Heart right ventricle (tissue), 16 donors: ENCODE results near the gene NEURL2. TPM values are rescaled to one million over a fixed set of nuclear protein-coding genes. Genes with fewer than 3 reads are reported as not detected.
A peak's percentile ranks its signal among the peaks of the same experiment; 100 is the strongest.

ENCODE experiments used
- ATAC-seq, 8 donors: fragments of 200-7000 bp; cut with Tn5 transposase; one replicate each; pipeline ENCODE4 v1.9.1; 2020; ENCODE audit warnings: mild to moderate bottlenecking in 8 of 8, moderate library complexity in 8 of 8, moderate number of reproducible peaks in 1 of 8
- DNase-seq, 2 donors: peaks; one replicate each; pipeline ENCODE4 v3.0.0-alpha.2; 2020
- H3K27ac ChIP-seq, 10 donors: fragments of 200-600 bp; sonication (generic) in 2 of 10; one replicate each; pipeline versions ENCODE4 v1.5.0 to v1.8.0; 2020 to 2022; ENCODE audit warnings: mild to moderate bottlenecking in 3 of 10
- H3K27me3 ChIP-seq, 7 donors: fragments of 200-600 bp; one replicate each; pipeline ENCODE4 v1.8.0; 2021 to 2022; ENCODE audit warnings: mild to moderate bottlenecking in 2 of 7
- H3K36me3 ChIP-seq, 9 donors: fragments of 200-600 bp; sonication (generic) in 1 of 9; one replicate each; pipeline versions ENCODE4 v1.5.0 to v1.8.0; 2020 to 2022; ENCODE audit warnings: mild to moderate bottlenecking in 2 of 9
- H3K4me1 ChIP-seq, 9 donors: fragments of 200-600 bp; sonication (generic) in 1 of 9; one replicate each; pipeline versions ENCODE4 v1.5.0 to v1.8.0; 2020 to 2022; ENCODE audit warnings: mild to moderate bottlenecking in 4 of 9
- H3K4me3 ChIP-seq, 10 donors: fragments of 200-600 bp; sonication (generic) in 2 of 10; one replicate each; pipeline versions ENCODE4 v1.5.0 to v1.8.0; 2020 to 2022; ENCODE audit warnings: mild to moderate bottlenecking in 7 of 10, moderate library complexity in 2 of 10
- H3K9me3 ChIP-seq, 11 donors: fragments of 200-600 bp in 10 of 11; sonication (generic) in 2 of 11; one replicate each; pipeline versions ENCODE4 v1.5.0 to v1.8.0; 2013 to 2022; ENCODE audit warnings: mild to moderate bottlenecking in 2 of 11, control low read depth in 1 of 11, moderate library complexity in 1 of 11
- WGBS, 2 donors: extraction: QIAGEN DNeasy Blood & Tissue Kit; methylation state at CpG; one replicate each; pipeline ENCODE4 v1.1.7; 2013; ENCODE audit warnings: inconsistent platforms in 1 of 2; 5-methylcytosine and 5-hydroxymethylcytosine counted together
- intact Hi-C, 10 donors: fragments of 100-400 bp; cut with DNase I; formaldehyde crosslinking; loops; one replicate each; pipeline versions ENCODE4 v1.11.1 to v1.14.2; 2022
- polyA plus RNA-seq, 2 donors: library from polyadenylated mRNA; stranded (reverse); fragments of 200-250 nt; gene quantifications; one replicate each; pipeline ENCODE4 v1.2.3, GENCODE V29; 2013
- total RNA-seq, 10 donors: library from RNA; stranded (reverse); fragmentation: NEBNext Ultra II Directional in 3 of 10; extraction: Animal tissue kit (Norgen Biotek cat#: 25700) in 3 of 10; gene quantifications; one replicate each; pipeline versions ENCODE4 v1.2.1 to v1.2.4, GENCODE V29; 2021 to 2023
- TF ChIP-seq, protein P1 (sequence below), 9 donors: fragments of 200-600 bp; sonication (generic) in 2 of 9; IDR thresholded peaks; one replicate each; pipeline versions ENCODE4 v1.5.0 to v1.8.0; 2021 to 2022; ENCODE audit warnings: antibody characterized with exemption in 9 of 9, mild to moderate bottlenecking in 5 of 9, moderate library complexity in 1 of 9
- donor health status: Arrhythmogenic right ventricular cardiomyopathy.
- donor health status: ischemic (EF 13 %, LVEDD 7.1; RV severe dilation, severe dysfunction).
- donor health status: healthy with polysubstance abuse.
- donor health status: DM: no; HTN: yes; CAD: no.
- donor health status: DM: no; HTN: no; CAD: no.
- donor health status: ischemic (EF 25% LVEDD 6.9; RV normal size, moderate dysfunction).
- donor health status: ischemic (EF 25% LVEDD 5.7; RV mildly dilated, moderate dysfunction).
- donor health status: healthy.
- donor health status: DM: yes; HTN: yes; CAD: no.
- donor health status: Ischemic cardiomyopathy.
- donor health status: ischemic (EF 35%, LVEDD 5.7; RV mildly dilated, moderate dysfunction).
- donor health status: nonischemic (EF 11% LVEDD 7.7; RV severe dilation, severe dysfunction).
- donor health status: DM: yes; HTN: yes; CAD: no.
- donor health status: PGD.
- donor health status: ischemic (EF 29% LVEDD 5.4; RV normal size, mild dysfunction).
- donor health status: nonischemic (EF 23%, LVEDD 6.1; RV moderate dilation, normal function).

NEURL2 gene
- total and polyA plus RNA-seq, 12 donors, result 3.3 to 11.1 (median 7.8) TPM

GRCh38 chr20:45896641-45897161 is 5.7 kb upstream of the NEURL2 start:
- Histone ChIP-seq H3K36me3 (peaks cover 0 to 93% (median 66%) of the 10 kb centered on the region in 9 donors), H3K4me3 (no peak overlapping the region), H3K27me3 (no peaks in the 10 kb centered on the region), H3K27ac (no peak overlapping the region), H3K4me1 (peaks cover 5 to 24% (median 13%) of the 10 kb centered on the region in 9 donors), H3K9me3 (no peaks in the 10 kb centered on the region)
- WGBS, 2 donors, result 93 to 95% methylated on average over 14 of the region's 14 CpGs
- TF ChIP-seq, protein P1, sequence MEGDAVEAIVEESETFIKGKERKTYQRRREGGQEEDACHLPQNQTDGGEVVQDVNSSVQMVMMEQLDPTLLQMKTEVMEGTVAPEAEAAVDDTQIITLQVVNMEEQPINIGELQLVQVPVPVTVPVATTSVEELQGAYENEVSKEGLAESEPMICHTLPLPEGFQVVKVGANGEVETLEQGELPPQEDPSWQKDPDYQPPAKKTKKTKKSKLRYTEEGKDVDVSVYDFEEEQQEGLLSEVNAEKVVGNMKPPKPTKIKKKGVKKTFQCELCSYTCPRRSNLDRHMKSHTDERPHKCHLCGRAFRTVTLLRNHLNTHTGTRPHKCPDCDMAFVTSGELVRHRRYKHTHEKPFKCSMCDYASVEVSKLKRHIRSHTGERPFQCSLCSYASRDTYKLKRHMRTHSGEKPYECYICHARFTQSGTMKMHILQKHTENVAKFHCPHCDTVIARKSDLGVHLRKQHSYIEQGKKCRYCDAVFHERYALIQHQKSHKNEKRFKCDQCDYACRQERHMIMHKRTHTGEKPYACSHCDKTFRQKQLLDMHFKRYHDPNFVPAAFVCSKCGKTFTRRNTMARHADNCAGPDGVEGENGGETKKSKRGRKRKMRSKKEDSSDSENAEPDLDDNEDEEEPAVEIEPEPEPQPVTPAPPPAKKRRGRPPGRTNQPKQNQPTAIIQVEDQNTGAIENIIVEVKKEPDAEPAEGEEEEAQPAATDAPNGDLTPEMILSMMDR (IDR thresholded peaks at IDR 0.05), result no peak
- DNase-seq (no peak), ATAC-seq (no peak)
- intact Hi-C loops, result loop anchor here in 1 of 10 donors (10.0 kb wide), 1 partner anchor 68 kb away; no protein-coding TSS in a partner anchor

- DNase-seq (no peak), ATAC-seq (no peak)
- H3K4me1 ChIP-seq, result peaks cover 8 to 38% (median 20%) of the 10 kb centered on the region in 9 donors
- TF ChIP-seq, protein P1 (IDR thresholded peaks at IDR 0.05), result no peak
- H3K9me3 ChIP-seq, result no peaks in the 10 kb centered on the region
- intact Hi-C loops, result loop anchor here in 2 of 10 donors (5.0 to 10.0 kb wide), 2 partner anchors 70 to 73 kb away; no protein-coding TSS in a partner anchor
- H3K27ac ChIP-seq, result no peak overlapping the region
- H3K36me3 ChIP-seq, result peaks cover 0 to 74% (median 60%) of the 10 kb centered on the region in 9 donors
- H3K27me3 ChIP-seq, result no peaks in the 10 kb centered on the region
- H3K4me3 ChIP-seq, result no peak overlapping the region
- 79 to 85% methylated on average over 12 of the region's 12 CpGs for WGBS, 2 donors
Measured at GRCh38 chr20:45894797-45895196, 3.8 kb upstream of the NEURL2 start.

DNA sequence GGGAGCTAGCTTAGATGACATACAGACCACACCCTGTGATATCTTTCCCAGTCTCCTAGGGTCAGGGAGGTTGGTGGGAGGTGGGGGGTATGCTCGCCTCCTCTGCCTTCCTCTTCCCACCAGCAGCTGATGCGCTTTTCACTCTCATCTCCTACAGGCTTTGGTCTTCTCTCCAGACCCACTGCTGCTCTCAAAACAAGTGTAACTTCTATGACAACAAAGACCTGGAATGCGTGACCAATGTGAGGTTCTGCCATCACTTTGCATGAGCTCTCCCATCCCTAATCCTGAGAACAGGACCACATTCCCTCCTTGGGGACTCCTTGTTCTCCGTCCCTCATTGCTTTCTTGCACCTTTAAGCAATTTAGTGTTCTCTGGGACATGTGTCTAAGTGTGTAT is 2.8 kb upstream of the NEURL2 start:
- no peak for ATAC-seq
- peaks cover 10 to 45% (median 27%) of the 10 kb centered on the region in 9 donors for H3K4me1 ChIP-seq
- H3K27me3 ChIP-seq, result no peaks in the 10 kb centered on the region
- intact Hi-C loops, result loop anchor here in 2 of 10 donors (2.0 to 10.0 kb wide), 3 partner anchors 39 to 73 kb away; no protein-coding TSS in a partner anchor
- H3K36me3 ChIP-seq, result peaks cover 0 to 67% (median 55%) of the 10 kb centered on the region in 9 donors
- DNase-seq, result no peak
- TF ChIP-seq, protein P1 (IDR thresholded peaks at IDR 0.05), result no peak
- 94 to 96% methylated on average over 4 of the region's 4 CpGs for WGBS, 2 donors
- H3K4me3 ChIP-seq, result no peak overlapping the region
- no peaks in the 10 kb centered on the region for H3K9me3 ChIP-seq
- H3K27ac ChIP-seq, result no peak overlapping the region

DNA sequence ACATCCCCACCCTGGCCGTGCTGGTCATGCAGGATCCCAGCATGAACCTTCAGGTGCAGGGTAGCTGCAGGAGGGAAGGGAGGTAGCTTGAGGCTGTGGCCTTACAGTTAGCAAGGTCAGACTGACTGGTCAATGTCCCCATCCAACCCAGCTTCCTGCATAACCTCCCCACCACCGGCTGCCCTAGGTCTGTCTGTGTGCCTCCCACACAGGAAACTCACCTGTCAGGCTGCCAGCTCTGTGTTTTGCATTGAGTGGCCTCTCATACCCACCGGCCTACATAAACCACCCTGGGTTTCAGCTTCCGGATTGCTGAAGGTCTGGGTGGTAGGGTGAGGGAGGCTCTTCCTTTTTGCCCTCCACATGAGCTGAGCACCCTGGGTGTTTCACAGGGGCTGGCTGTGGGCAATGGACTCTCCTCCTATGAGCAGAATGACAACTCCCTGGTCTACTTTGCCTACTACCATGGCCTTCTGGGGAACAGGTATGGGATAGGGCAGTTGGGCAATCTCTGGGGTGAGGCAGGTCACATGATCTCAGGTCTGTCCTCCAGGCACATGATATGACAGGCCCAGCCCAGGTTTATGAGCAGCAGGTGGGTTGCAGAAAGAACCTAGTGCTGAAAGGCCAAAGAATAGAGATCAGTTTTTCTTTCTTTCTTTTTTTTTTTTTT is 2.0 kb upstream of the NEURL2 start:
- intact Hi-C loops, result loop anchor here in 2 of 10 donors (2.0 to 10.0 kb wide), 3 partner anchors 40 to 74 kb away; no protein-coding TSS in a partner anchor
- H3K4me3 ChIP-seq, result peak overlapping the region in 1 of 10 donors; percentile 81
- H3K27ac ChIP-seq, result peak overlapping the region in 1 of 10 donors; percentile 91
- DNase-seq, result no peak
- H3K27me3 ChIP-seq, result no peaks in the 10 kb centered on the region
- no peak for ATAC-seq
- no peaks in the 10 kb centered on the region for H3K9me3 ChIP-seq
- TF ChIP-seq, protein P1 (IDR thresholded peaks at IDR 0.05), result no peak
- WGBS, 2 donors, result 50 to 74% methylated on average over 4 of the region's 4 CpGs
- peaks cover 10 to 47% (median 30%) of the 10 kb centered on the region in 9 donors for H3K4me1 ChIP-seq
- peaks cover 0 to 67% (median 47%) of the 10 kb centered on the region in 9 donors for H3K36me3 ChIP-seq
